GM12801 (cell line): ENCODE data around the gene EPHA1.

Source experiments
- CTCF ChIP-seq: IDR thresholded peaks from one replicate; pipeline ENCODE4 v1.5.1; 2011; ENCODE audit warnings: control low read depth; ENCODE audit not compliant: insufficient read length; ENCODE audit errors: extremely low read depth

EPHA1 gene

GRCh38 chr7:143359771-143360353, 48.8 kb downstream of the EPHA1 start:
- TF ChIP-seq CTCF, result no peak

- TF ChIP-seq CTCF, result no peak
Observed at GRCh38 chr7:143358626-143359025, 50.0 kb downstream of the EPHA1 start.

GRCh38 chr7:143356414-143357050, 52.1 kb downstream of the EPHA1 start:
- no peak for TF ChIP-seq CTCF

- TF ChIP-seq CTCF, result no peak
Observed at GRCh38 chr7:143355450-143356385, 52.9 kb downstream of the EPHA1 start.

GRCh38 chr7:143354965-143355364, 53.7 kb downstream of the EPHA1 start:
- no peak for TF ChIP-seq CTCF

- TF ChIP-seq CTCF, result no peak
Observed at GRCh38 chr7:143354376-143354775, 54.3 kb downstream of the EPHA1 start.

- TF ChIP-seq CTCF, result no peak
Observed at GRCh38 chr7:143352531-143353002, 56.1 kb downstream of the EPHA1 start.
